Measurements from ENCODE around the gene UPK3B. TPM values are rescaled to one million over a fixed set of nuclear protein-coding genes. Genes with fewer than 3 reads are reported as not detected.
"Not testable (repeated sequence)": the region's sequence is repeated elsewhere in the genome, so short reads cannot be mapped to it uniquely, and the experiment has no call there.

UPK3B gene
- 0.05 TPM in 1 of 2 replicates, not detected in the other for total RNA-seq (2014; rRNA removed; shearing (Covaris generic))

DNA sequence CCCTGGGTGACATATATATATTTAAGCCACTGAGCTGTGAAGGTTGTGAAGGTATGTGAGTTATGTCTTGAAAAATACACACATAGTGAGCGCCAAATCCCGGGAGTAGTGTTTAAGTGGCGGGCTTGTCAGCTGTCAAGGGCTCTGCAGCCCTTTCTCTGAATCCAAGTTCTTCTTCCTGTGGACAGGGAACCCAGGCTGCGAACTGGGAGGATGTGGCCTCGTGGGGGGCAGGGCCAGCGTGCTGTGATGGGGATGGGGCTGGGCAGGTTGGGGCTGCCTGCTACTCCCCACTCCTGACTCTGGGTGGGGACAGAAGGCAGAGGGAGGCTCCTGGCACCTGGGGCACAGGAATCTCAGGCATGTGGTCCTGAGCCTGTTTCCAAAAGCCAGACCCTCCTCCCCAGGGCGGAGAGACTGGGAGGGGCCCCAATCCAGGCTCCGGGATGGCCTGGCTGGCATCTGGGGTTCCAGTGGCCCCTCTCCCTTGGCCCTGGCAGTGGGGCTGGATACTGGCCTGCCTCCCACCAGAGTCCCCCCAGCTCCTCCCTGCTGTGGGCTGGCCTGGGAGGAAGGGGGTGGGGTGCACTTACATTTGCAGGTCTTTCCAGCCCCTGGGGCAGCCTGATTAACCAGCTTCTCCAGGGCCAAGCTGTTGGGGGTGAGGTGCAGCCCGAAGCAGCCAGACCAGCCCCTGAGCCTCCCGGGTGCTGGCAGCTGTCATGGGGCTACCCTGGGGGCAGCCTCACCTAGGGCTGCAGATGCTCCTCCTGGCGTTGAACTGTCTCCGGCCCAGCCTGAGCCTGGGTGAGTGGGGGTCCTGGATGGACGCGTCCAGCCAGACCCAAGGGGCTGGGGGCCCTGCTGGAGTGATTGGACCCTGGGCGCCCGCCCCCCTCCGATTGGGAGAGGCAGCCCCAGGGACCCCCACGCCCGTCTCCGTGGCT lies at the start of gene UPK3B:
UPK3B (plus strand) TSS at position 622 of the 947 bp plus-strand sequence; CDS start at position 723, 101 bp downstream.
- peak; percentile 40 for DNase-seq (ENCODE audit: low read depth)

- DNase-seq (ENCODE audit: low read depth): not testable (repeated sequence)
These were observed 49.6 kb upstream of the UPK3B start for GRCh38 chr7:76460767-76461166.

GRCh38 chr7:76461464-76462101 lies 48.8 kb upstream of the UPK3B start, which contains the start of gene DTX2:
Gene DTX2 (plus strand): TSS chr7:76461709. CDS start chr7:76480510, 18,801 bp downstream.
- DNase-seq (ENCODE audit: low read depth): not testable (repeated sequence)

DNA sequence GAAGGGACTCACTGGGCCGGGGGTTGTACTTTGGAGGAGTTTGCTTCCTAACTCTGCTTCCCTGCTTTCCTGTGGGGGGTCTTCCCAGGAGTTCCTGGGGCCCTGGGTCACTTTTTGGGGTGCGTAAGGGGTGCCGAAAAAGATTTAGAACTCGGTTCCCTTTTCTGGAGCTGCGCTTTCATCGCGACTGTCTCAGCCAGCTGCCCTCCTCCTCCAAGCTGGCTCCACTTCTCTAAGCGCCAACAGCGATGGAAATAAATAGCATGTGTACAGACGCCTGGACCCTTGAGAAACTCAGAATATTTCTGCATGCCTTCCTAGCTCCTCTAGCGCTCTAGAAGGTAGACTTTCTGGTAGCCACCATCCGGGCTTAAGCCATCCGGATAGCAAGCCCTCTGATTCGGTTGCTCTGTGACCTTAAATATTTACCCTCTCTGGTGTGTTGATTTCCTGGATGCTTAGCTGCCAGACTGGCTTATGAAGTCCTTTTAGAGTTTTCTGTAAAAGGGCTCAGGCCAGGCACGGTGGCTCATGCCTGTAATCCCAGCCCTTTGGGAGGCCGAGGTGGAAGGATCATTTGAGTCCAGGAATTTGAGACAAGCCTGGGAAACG lies 48.0 kb upstream of the UPK3B start:
- not testable (repeated sequence) for DNase-seq (ENCODE audit: low read depth)

DNA sequence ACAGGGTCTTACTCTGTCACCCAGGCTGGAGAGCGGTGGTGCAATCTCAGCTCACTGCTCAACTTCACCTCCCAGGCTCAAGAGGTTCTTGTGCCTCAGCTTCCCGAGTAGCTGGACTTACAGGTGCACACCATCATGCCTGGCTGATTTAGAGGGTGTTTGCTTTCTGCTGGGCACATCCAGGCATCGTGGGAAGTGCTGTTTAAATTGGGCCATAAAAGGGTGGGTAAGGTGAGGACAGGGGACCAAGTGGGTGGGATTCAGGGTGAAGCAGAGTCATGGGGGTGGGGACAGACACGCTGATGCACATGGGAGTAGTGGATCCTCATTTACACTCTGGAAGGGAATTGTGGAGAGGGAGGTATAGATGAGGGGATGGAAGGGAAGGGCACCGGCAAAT lies 45.4 kb upstream of the UPK3B start:
- DNase-seq (ENCODE audit: low read depth): not testable (repeated sequence)

DNA sequence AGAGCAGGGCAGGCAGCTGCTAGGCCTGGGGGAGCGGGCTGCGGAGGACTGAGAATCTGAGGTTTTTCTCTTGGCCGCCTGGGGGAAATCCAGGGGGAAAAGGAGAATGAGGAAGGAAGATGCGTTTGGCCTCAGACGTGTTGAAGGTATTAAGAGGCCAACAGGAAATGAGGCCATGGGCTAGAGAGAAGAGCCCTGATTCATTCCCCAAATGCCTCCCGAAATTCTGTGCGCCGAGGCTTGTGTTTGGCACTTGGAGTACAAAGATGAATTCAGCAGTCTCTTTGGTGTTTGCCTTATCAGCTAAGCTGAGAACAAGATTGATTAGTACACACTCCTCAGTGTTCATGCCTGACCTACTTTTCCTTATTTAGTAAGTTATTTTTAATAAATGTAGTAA lies 44.4 kb upstream of the UPK3B start:
- DNase-seq (ENCODE audit: low read depth): not testable (repeated sequence)

- peak; percentile 50 for DNase-seq (ENCODE audit: low read depth)
These were observed 42.5 kb upstream of the UPK3B start for GRCh38 chr7:76467743-76468404.

DNA sequence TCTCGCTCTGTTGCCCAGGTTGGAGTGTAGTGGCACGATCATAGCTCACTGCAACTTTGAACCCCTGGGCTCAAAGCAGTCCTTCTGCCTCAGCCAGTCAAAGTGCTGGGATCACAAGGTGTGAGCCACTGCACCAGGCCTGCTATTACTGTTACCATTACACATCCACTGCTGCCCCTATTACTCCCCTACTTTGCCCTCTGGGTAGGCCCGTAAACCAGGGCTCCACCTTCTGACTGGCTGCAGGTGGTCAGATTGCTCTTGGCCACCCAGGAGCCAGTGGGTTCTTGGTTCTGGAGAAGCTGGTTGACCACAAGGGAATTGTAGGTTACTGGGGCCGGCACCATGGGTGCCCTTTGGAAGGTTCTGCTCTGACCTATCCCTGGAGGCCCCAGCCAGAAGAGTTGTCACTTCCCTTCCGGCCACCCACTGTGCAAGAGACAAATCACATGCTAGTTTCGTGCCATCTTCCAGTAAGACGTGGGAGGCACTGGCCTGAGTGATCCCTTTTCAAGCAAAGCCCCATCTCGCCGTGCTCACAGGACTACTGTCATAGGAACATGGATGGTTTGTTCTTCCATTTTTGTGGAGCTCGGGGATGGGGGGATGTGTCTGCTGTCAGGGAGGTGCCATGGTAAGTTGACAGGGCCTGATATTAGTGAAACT lies 38.7 kb upstream of the UPK3B start:
- not testable (repeated sequence) for DNase-seq (ENCODE audit: low read depth)

GRCh38 chr7:76473097-76473496 lies 37.3 kb upstream of the UPK3B start:
- not testable (repeated sequence) for DNase-seq (ENCODE audit: low read depth)

GRCh38 chr7:76476280-76476679 lies 34.1 kb upstream of the UPK3B start:
- not testable (repeated sequence) for DNase-seq (ENCODE audit: low read depth)

- DNase-seq (ENCODE audit: low read depth): not testable (repeated sequence)
These were observed 33.4 kb upstream of the UPK3B start for GRCh38 chr7:76476742-76477474.

DNA sequence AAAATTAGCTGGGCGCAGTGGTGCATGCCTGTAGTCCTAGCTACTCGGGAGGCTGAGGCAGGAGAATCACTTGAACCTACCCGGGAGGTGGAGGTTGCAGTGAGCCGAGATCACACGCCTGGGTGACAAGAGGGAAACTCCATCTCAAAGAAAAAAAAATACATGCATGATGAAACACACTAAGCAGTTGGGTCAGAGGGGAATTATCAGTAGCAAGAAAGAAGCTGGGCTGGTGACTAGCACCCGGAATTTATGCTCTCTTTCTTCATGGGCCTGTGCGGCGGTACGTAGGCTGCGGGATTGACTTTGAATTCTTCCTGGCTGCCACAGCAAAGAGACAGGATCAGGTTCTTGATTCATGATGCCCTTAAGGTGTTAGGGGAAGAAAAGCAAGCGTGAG lies 30.7 kb upstream of the UPK3B start:
- not testable (repeated sequence) for DNase-seq (ENCODE audit: low read depth)

GRCh38 chr7:76480403-76481253 lies 29.7 kb upstream of the UPK3B start:
- DNase-seq (ENCODE audit: low read depth): not testable (repeated sequence)

- not testable (repeated sequence) for DNase-seq (ENCODE audit: low read depth)
These were observed 27.7 kb upstream of the UPK3B start for GRCh38 chr7:76482660-76483059.

- not testable (repeated sequence) for DNase-seq (ENCODE audit: low read depth)
These were observed 27.3 kb upstream of the UPK3B start for GRCh38 chr7:76483081-76483480.

DNA sequence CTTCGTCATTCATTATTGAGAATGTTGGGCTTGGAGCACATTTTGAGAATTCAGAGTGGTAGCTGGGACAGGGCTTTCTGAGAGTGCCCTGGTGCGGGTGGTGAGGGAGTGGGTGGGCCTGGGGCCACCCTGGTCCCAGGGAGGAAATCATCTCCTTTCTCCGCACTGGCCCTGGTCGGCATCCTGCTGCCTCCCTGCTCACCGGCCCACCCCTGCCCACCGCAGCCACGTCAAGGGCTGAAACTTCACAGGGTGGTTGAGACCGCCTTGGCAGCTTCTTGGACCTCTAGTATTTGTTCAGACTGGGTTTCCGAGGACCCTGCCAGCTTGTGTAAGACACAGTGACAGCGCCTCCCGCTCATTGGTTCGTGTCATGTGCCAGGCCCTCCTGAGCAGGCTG lies 25.9 kb upstream of the UPK3B start:
- DNase-seq (ENCODE audit: low read depth): not testable (repeated sequence)

- not testable (repeated sequence) for DNase-seq (ENCODE audit: low read depth)
These were observed 24.3 kb upstream of the UPK3B start for GRCh38 chr7:76485822-76486610.

GRCh38 chr7:76486618-76487017 lies 23.7 kb upstream of the UPK3B start:
- not testable (repeated sequence) for DNase-seq (ENCODE audit: low read depth)
